ENCODE measurements around the gene MYL5.
"Not testable (repeated sequence)": the region's sequence is repeated elsewhere in the genome, so short reads cannot be mapped to it uniquely, and the experiment has no call there.

Gene MYL5

DNA sequence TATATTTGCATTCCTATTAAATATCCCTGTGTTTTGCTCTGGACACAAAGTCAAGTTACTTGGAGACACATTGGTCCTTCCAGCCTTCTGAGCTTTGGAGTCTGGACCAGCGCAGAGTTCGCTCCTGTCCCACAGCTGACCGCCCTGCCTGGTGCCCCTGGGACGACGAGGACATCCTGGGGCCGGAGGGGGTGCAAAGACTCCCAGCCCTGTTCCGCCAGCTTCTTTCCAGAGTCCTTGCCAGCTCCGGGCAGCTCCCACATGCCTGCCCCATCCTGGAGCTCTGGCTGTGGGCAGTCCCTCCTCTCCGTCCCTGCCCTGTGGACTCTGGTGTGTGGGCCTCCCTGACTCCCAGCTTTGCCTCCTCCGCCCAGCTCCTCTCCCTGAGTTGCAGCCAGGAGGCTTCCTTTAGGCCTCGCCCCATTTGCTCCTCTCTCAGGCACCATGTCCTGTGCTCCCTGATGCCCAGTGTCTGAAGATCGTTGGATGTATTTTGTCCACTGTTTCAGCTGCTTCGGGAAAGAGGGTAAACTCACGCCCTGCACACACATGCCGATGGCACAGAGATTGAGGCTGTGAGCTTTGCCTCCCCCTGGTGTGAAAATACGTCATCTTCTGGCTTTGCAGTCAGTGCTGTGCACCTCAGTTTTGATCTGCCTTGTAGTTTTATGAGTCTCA is 26.4 kb downstream of the MYL5 start:
- no peak overlapping the region for H3K4me3 ChIP-seq (ENCODE audit: low read depth, low read length)
- TF ChIP-seq, protein P1, sequence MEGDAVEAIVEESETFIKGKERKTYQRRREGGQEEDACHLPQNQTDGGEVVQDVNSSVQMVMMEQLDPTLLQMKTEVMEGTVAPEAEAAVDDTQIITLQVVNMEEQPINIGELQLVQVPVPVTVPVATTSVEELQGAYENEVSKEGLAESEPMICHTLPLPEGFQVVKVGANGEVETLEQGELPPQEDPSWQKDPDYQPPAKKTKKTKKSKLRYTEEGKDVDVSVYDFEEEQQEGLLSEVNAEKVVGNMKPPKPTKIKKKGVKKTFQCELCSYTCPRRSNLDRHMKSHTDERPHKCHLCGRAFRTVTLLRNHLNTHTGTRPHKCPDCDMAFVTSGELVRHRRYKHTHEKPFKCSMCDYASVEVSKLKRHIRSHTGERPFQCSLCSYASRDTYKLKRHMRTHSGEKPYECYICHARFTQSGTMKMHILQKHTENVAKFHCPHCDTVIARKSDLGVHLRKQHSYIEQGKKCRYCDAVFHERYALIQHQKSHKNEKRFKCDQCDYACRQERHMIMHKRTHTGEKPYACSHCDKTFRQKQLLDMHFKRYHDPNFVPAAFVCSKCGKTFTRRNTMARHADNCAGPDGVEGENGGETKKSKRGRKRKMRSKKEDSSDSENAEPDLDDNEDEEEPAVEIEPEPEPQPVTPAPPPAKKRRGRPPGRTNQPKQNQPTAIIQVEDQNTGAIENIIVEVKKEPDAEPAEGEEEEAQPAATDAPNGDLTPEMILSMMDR (IDR thresholded peaks at IDR 0.05; ENCODE audit: low read depth, low read length): no peak
- DNase-seq (ENCODE audit: low read depth, low spot score): no peak
- in situ Hi-C loops (cut with HindIII; ENCODE audit: low sequenced_read_pairs): no loop called here

DNA sequence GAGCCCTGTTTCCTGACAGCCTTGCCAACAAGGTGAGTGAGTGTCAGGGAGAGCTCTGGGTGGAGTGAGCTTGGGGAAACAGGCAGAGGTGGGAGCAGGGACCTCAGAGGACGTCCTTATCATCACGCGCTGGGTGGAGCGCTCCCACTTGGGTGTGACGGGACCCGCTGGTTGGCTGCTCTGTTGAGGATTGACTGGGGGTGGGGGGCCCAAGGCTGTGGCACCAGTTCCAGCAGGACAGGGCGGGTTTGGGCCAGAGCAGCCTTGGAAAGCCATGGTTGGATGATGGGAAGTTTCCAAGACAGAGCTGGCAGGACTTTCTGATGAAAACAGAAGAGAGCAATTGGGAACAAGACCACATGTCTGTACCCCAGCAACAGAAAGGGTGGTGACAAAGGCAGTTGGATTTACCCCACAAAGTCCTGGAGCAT is 28.3 kb downstream of the MYL5 start:
- no peak for DNase-seq (ENCODE audit: low read depth, low spot score)
- no peak overlapping the region for H3K4me3 ChIP-seq (ENCODE audit: low read depth, low read length)
- TF ChIP-seq, protein P1 (IDR thresholded peaks at IDR 0.05; ENCODE audit: low read depth, low read length): no peak
- in situ Hi-C loops (cut with HindIII; ENCODE audit: low sequenced_read_pairs): no loop called here

DNA sequence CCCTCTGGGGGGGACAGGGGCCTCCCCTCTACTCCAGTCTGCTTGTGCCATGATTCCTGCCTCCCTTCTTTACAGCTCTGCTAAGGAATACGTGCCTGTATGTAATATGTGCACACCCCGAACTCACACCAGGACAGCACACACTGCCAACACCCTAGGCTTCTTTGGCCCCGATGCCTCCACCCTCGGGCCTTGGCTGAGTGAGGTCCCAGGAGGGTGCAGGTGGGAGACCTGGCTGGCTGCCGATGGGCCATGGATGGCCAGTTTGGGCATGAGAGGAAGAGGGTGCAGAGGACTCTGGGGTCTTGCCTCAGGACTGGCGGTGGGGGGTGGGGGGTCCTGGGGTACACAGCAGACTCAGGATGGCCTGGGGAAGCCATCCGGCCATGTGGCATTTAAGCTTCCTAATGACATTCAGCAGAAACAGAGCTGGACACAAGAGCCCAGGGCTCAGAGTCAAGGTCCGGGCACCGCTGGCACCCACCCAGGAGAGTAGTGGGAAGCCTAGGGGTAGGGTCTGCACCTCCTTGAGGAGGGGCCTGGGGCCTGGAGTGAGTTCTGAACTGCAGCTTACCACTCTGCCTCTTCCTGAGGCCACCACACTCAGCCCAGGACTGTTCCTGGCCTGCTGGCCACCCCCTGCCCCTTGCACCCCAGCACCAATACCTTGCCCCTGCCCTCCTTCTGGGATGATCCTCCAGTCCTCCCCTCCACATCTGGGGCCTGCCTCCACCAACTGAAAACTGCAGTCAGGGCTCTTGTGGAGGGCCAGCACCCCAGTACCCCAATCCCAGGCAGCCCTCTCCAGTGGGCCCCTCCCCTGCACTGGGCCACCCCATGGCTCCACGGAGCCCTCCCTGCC is 29.2 kb downstream of the MYL5 start:
- TF ChIP-seq, protein P1 (IDR thresholded peaks at IDR 0.05; ENCODE audit: low read depth, low read length): no peak
- DNase-seq (ENCODE audit: low read depth, low spot score): no peak
- H3K4me3 ChIP-seq (ENCODE audit: low read depth, low read length): no peak overlapping the region
- in situ Hi-C loops (cut with HindIII; ENCODE audit: low sequenced_read_pairs): no loop called here

DNA sequence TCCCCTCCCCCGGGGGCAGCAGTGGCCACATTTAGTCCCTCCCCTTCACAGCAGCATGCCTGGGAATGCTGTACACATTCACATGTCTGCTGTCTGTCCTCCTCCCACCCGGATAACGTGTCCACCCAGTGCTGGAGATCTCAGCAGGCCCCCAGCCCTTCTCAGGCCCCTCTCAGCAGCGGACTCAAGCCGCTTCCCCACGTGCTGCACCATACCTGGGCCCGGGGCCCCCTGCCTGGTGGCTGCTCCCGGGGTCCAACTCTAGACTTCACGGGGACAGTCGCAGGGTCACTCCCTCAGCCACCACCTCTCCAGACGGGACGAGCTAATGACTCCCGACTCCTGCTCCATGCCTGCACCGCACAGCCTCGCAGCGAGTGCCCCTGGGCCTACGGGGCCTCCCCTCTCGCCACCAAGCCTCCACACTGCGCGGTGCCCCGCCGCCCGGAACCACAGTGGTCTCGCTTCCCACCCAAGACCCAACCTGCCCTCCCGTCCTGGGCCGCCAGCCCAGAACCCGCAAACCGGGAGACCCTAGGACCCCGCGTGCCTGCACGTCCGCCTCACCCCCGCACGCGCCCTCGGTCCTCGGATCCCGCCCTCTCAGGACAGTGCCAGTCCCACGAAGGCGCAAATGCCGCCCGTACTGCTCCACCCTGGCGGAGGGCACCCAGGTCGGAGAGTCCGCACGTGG is 30.0 kb downstream of the MYL5 start:
- H3K4me3 ChIP-seq (ENCODE audit: low read depth, low read length): no peak overlapping the region
- in situ Hi-C loops (cut with HindIII; ENCODE audit: low sequenced_read_pairs): no loop called here
- TF ChIP-seq, protein P1 (IDR thresholded peaks at IDR 0.05; ENCODE audit: low read depth, low read length): no peak
- DNase-seq (ENCODE audit: low read depth, low spot score): no peak

DNA sequence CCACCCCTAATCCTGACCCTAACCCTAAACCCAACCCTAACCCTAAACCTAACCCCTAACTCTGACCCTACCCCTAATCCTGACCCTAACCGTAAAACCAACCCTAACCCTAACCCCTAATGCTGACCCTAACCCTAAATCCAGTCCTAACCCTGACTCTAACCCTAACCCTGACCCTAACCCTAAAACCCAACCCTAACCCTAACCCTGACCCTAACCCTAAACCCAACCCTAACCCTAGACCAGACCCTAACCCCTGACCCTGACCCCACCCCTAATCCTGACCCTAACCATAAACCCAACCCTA is 30.6 kb downstream of the MYL5 start:
- H3K4me3 ChIP-seq (ENCODE audit: low read depth, low read length): peak overlapping the region; percentile 37
- in situ Hi-C loops (cut with HindIII; ENCODE audit: low sequenced_read_pairs): no loop called here
- DNase-seq (ENCODE audit: low read depth, low spot score): no peak
- TF ChIP-seq, protein P1 (IDR thresholded peaks at IDR 0.05; ENCODE audit: low read depth, low read length): no peak

DNA sequence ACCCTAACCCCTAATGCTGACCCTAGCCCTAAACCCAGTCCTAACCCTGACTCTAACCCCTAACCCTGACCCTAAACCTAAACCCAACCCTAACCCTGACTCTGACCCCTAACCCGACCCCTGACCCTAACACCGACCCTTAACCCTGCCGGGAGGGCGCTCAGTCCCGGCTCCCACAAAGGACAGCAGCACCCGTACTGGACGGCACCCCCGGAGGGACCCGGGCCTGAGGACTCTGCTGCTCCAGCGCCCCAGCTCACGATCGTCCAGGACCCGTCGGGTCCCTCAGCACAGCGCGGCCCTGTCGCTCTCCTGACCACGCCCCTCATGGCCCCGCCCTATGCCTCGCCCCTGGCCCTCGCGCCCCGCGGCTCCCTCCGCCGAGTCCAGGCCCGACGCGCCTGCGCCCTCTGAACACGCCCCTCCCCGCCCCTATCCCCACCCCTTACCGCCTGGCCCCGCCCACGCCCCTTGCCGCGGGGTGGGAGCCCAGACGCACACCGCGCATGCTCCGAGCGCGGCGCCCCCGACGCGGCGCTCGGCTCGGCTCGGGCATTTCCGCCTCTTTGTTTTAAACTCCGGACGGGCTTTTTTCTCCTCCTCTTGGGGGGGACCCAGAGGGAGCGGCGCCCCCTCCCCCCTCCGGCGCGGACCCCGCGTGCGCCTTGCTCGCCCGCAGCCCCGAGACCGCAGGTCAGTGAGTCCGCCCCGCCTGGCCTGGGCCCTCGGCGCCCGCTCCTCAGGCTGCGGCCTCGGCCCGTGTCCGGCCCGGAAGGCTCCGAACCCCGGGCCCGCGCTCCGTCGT is 31.1 kb downstream of the MYL5 start, which contains the start of gene PCGF3:
Gene PCGF3 (plus strand): TSS at position 555 of the 805 bp plus-strand sequence. CDS start 27,849 bp downstream, outside the sequence.
- in situ Hi-C loops (cut with HindIII; ENCODE audit: low sequenced_read_pairs): no loop called here
- TF ChIP-seq, protein P1 (IDR thresholded peaks at IDR 0.05; ENCODE audit: low read depth, low read length): no peak
- peak; percentile 96 for DNase-seq (ENCODE audit: low read depth, low spot score)
- H3K4me3 ChIP-seq (ENCODE audit: low read depth, low read length): peak within 1 kb of the TSS; percentile 95

DNA sequence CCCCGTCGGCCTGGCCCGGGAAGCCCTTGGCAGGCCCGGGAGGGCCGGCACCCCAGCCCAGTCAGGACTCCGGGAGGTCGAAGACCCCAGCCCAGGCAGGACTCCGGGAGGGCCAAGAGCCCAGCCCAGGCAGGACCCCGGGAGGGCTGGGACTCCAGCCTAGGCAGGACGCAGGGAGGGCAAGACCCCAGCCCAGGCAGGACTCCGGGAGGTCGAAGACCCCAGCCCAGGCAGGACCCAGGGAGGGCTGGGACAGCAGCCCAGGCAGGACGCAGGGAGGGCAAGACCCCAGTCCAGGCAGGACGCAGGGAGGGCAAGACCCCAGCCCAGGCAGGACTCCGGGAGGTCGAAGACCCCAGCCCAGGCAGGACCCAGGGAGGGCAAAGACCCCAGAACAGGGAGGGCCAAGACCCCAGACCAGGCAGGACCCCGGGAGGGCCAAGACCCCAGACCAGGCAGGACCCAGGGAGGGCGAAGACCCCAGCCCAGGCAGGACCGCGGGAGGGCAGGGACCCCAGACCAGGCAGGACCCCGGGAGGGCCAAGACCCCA is 31.8 kb downstream of the MYL5 start:
- in situ Hi-C loops (cut with HindIII; ENCODE audit: low sequenced_read_pairs); DNase-seq (ENCODE audit: low read depth, low spot score): not testable (repeated sequence)
- H3K4me3 ChIP-seq (ENCODE audit: low read depth, low read length): peak overlapping the region; percentile 95
